GM11168 (cell line): ENCODE data around the gene FAF2.

Experiments used
- in situ Hi-C: fragments of 300-500 bp; cut with MboI; formaldehyde crosslinking; loops from one replicate; pipeline ENCODE4 v1.12.0; 2022; ENCODE audit warnings: low sequenced_read_pairs; ENCODE audit not compliant: unreplicated experiment

The FAF2 gene

GRCh38 chr5:176491901-176492300 lies 43.7 kb downstream of the FAF2 start:
- in situ Hi-C loops = no loop called here

- in situ Hi-C loops = no loop called here
Observed at GRCh38 chr5:176492431-176492830, 44.2 kb downstream of the FAF2 start.

GRCh38 chr5:176497852-176498251 lies 49.7 kb downstream of the FAF2 start:
- in situ Hi-C loops = no loop called here

- in situ Hi-C loops = no loop called here
Observed at GRCh38 chr5:176499273-176499672, 51.1 kb downstream of the FAF2 start.

- in situ Hi-C loops = no loop called here
Observed at GRCh38 chr5:176500511-176500910, 52.3 kb downstream of the FAF2 start.

- in situ Hi-C loops = no loop called here
Observed at GRCh38 chr5:176501333-176501732, 53.1 kb downstream of the FAF2 start.

GRCh38 chr5:176503496-176503895 lies 55.3 kb downstream of the FAF2 start:
- in situ Hi-C loops = no loop called here

- in situ Hi-C loops = no loop called here
Observed at GRCh38 chr5:176507911-176508310, 59.7 kb downstream of the FAF2 start.

- in situ Hi-C loops = no loop called here
Observed at GRCh38 chr5:176508603-176509002, 60.4 kb downstream of the FAF2 start.

GRCh38 chr5:176513788-176514187 lies 65.6 kb downstream of the FAF2 start:
- in situ Hi-C loops = no loop called here

- in situ Hi-C loops = no loop called here
Observed at GRCh38 chr5:176514244-176514950, 66.2 kb downstream of the FAF2 start.

GRCh38 chr5:176515396-176515795 lies 67.2 kb downstream of the FAF2 start:
- in situ Hi-C loops = no loop called here

- in situ Hi-C loops = no loop called here
Observed at GRCh38 chr5:176517053-176517661, 69.0 kb downstream of the FAF2 start.

GRCh38 chr5:176519810-176520720 lies 71.9 kb downstream of the FAF2 start:
- in situ Hi-C loops = no loop called here

GRCh38 chr5:176521286-176521685 lies 73.1 kb downstream of the FAF2 start:
- in situ Hi-C loops = no loop called here

- in situ Hi-C loops = no loop called here
Observed at GRCh38 chr5:176521699-176522263, 73.6 kb downstream of the FAF2 start.

GRCh38 chr5:176524138-176524537 lies 76.0 kb downstream of the FAF2 start:
- in situ Hi-C loops = no loop called here

GRCh38 chr5:176524987-176525386 lies 76.8 kb downstream of the FAF2 start:
- in situ Hi-C loops = no loop called here

GRCh38 chr5:176525677-176526076 lies 77.5 kb downstream of the FAF2 start:
- in situ Hi-C loops = no loop called here

GRCh38 chr5:176526462-176526861 lies 78.3 kb downstream of the FAF2 start:
- in situ Hi-C loops = no loop called here
